C4-2B (cell line): Measurements from ENCODE around the gene MEP1B.
A peak's percentile ranks its signal among the peaks of the same experiment; 100 is the strongest.
"Not testable (repeated sequence)": the region's sequence is repeated elsewhere in the genome, so short reads cannot be mapped to it uniquely, and the experiment has no call there.

Experiments used
- H3K27ac ChIP-seq: fragments of 450-650 bp; 2 replicates; pipeline ENCODE4 v1.5.1; 2017
- ZFX ChIP-seq: fragments of 450-650 bp; IDR thresholded peaks from 2 replicates; pipeline ENCODE4 v1.6.1; 2017
- TF ChIP-seq, protein P1 (sequence below): fragments of 450-650 bp; conservative IDR thresholded peaks from 2 replicates; pipeline ENCODE4 v1.5.1; 2017; ENCODE audit warnings: mild to moderate bottlenecking

Gene MEP1B

DNA sequence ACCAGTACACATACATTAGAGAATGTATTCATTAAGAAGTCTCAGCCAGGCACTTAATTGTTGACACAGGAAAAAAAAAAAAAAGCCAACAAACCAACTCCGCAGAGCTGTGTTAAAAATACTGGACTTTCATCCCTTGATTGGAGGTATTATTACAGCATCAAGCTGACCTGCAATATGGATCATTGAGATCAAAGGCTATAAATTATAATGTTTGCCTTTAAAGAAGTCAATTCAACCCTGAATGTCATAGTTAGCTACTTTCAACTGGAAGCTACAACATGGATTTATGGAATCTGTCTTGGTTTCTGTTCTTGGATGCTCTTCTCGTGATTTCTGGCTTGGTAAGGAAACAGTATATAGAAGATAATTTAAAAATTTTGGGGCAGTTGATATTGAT is at the start of gene MEP1B:
TSS of gene MEP1B (plus strand) at position 250 of the 400 bp plus-strand sequence. CDS start at position 282, 32 bp downstream.
- no peak for TF ChIP-seq ZFX
- TF ChIP-seq, protein P1, sequence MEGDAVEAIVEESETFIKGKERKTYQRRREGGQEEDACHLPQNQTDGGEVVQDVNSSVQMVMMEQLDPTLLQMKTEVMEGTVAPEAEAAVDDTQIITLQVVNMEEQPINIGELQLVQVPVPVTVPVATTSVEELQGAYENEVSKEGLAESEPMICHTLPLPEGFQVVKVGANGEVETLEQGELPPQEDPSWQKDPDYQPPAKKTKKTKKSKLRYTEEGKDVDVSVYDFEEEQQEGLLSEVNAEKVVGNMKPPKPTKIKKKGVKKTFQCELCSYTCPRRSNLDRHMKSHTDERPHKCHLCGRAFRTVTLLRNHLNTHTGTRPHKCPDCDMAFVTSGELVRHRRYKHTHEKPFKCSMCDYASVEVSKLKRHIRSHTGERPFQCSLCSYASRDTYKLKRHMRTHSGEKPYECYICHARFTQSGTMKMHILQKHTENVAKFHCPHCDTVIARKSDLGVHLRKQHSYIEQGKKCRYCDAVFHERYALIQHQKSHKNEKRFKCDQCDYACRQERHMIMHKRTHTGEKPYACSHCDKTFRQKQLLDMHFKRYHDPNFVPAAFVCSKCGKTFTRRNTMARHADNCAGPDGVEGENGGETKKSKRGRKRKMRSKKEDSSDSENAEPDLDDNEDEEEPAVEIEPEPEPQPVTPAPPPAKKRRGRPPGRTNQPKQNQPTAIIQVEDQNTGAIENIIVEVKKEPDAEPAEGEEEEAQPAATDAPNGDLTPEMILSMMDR, result no peak
- H3K27ac ChIP-seq, result no peak within 1 kb of the TSS

DNA sequence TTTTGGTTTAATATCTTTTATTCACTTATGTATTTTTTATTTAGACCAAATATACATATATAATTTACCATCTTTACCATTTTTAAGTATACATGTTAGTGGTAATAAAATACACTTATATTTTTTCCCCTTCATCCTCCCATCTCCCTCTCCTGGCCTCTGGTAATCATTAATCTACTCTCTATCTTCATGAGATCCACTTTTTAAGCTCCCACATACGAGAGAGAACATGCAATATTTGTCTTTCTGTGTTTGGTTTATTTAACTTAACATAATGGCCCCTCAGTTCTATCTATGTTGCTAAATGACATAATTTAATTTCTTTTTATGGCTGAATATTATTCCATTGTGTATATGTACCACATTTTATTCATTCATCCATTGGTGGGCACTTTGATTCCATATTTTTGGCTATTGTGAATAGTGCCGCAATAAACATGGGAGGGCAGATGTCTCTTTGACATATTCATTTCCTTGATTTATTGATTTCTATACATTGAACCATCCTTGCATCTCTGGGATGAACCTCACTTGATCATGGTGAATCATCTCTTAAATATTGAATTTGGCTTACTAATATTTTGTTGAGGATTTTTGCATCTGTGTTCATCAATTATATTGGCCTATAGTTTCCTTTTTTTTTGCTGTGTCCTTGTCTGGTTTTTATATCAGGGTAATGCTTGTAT is 41.5 kb upstream of the MEP1B start:
- TF ChIP-seq, protein P1, result no peak
- no peak for TF ChIP-seq ZFX

DNA sequence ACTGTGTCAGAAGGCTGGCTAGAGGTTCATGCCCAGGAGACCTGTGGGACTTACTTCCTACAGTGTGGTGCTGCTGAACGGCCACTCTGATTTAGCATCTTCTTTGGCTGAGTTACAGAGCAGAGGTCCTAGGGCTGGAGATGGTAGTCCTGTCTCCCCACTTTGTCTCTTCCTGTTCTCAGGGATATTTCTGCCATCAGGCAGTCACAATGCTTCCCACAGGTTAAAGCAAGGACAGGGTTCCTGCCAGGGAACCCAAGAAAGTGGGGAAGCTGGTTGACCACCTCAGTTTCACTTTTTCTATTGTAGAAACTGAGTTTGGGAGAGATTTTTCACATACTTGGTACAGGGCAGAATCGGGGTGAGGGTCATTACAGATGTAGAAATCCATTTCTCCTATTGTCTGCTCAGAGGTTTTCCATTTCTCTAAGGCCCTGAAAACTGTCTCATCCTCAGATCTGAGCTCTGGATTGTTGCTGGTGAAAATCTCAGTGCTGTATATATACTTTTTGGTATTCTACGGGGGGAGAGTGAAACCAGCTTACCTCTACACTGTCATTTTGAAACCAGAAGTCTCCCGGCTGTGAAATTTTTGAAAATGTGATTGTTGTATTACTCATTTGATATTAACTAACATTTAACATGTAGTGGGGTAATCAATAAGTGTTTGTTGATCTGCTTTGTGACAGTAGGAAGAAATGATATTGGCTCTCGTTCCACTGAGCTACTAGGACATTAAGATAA is 37.0 kb upstream of the MEP1B start:
- no peak overlapping the region for H3K27ac ChIP-seq
- TF ChIP-seq, protein P1, result no peak
- TF ChIP-seq ZFX, result no peak

More for the DNA sequence above, 41.5 kb upstream of the MEP1B start:
- H3K27ac ChIP-seq, result no peak overlapping the region

DNA sequence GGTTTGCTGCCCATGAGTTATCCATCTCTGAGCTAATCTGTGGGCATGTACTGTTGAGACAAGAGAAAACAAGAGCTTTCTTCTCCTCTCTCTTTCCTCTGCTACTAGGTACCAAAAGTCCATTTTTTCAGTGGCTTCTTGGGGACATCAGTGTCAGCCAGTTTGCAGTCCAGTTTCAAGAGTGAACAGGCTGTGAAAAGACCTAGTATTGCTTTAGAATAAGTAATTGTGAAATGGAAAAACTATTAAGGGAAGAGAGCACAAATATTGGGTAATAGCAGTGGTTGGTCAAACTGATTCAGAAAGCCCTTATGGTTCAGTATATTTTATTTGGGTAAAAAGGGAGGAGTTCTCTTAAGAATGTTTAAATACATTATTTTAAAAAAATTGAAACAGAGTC is 33.0 kb upstream of the MEP1B start:
- no peak for TF ChIP-seq ZFX
- TF ChIP-seq, protein P1, result no peak
- H3K27ac ChIP-seq, result no peak overlapping the region

DNA sequence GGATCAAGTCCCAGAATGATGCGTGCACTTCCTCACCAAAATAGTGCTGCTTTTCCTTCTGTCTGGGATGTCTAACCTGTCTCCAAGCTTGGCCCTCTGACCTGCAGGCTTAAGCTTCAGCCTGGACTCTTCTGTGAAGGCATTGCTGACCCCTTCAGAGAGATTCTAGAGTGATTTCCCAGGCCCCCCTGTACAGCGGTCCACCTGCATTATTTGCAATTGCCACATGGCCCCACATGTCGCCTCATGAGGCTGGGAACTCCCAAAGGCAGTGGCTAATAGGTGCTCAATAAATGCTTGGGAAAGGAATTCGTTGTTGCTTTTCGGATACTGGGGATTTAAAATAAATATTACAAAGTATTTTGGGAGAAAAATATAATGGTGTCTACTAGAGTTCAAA is 32.3 kb upstream of the MEP1B start:
- H3K27ac ChIP-seq, result no peak overlapping the region
- no peak for TF ChIP-seq ZFX
- TF ChIP-seq, protein P1, result no peak

DNA sequence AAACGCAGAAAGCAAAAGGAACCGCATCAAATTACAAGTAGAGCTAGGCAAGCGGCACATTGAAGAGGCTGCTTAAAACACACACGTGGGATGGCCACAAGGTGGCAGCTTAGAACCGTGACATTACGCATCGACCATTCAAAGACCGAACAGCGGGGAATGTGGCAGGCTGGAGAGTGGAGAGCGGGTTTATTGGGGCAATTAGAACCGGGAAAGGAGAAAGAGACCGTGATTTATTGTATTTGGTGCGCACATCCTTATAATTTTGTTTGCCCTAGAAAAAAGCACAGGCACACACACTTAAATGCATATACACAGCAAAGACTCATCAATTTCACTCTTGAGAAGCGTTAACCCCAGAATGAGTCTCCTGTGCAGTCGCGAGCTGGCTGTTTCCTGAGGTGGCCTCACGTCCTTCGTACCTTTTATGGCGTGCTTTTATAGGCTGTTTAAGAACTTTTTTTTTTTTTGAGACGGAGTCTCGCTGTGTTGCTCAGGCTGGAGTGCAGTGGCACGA is 31.7 kb upstream of the MEP1B start:
- no peak overlapping the region for H3K27ac ChIP-seq

DNA sequence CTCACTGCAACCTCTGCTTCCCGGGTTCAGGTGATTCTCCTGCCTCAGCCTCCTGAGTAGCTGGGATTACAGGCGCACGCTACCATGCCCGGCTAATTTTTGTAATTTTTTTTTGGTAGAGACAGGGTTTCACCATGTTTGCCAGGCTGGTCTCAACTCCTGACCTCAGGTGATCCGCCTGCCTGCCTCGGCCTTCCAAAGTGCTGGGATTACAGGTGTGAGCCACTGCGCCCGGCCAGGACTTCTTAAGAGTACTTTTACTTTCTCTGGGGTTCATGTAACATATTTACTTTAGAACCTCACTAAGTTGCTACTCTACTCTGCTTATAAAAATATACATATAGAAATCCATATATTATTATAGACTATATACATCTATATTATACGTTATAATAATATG is 31.2 kb upstream of the MEP1B start:
- not testable (repeated sequence) for H3K27ac ChIP-seq

More for the DNA sequence above, 31.7 kb upstream of the MEP1B start:
- TF ChIP-seq, protein P1, result peak; percentile 84
- no peak for TF ChIP-seq ZFX
